Hypothalamus (tissue), 51 donors: ENCODE measurements around the gene IKZF2.

Experiments
- DNase-seq, 51 donors: peaks; one replicate each; lab custom pipeline; 2025; lab: John Stamatoyannopoulos, UW

Gene IKZF2

DNA sequence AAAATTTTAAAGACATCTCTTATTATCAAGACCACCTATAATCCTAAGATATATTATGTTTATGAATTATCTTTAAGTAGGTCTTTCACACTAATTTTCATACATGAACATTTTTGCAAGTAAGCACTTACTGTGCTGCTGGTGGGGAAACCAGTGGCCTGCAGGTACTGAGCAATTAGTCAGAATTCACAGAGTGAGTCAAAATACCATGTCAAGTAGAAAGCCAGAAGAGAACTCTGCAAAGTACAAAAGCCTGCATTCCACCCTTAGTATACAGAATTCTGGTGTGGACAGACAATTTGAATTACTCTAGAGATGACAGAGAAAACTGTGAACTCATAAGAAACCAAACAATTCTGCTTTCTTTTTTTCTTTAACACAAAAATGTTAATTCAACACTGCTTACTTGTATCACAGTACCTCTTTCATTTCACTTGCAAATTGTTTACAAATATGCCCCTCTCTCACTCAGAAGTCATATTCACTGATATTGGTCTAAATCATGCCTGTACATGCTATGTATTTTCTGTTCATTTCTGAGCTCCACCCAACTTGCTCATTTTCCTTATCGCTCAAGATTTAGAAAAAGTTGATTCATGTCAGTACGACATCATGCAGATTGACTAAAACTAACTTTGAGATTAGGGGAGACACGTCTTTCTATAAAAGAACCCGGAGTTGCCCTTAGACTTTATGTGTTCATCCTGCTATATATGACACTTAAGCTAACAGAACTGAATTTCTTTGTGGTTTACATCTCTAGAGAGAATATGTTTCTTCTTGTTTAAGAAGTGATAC lies 182.9 kb downstream of the IKZF2 start:
- DNase-seq, result no peak

DNA sequence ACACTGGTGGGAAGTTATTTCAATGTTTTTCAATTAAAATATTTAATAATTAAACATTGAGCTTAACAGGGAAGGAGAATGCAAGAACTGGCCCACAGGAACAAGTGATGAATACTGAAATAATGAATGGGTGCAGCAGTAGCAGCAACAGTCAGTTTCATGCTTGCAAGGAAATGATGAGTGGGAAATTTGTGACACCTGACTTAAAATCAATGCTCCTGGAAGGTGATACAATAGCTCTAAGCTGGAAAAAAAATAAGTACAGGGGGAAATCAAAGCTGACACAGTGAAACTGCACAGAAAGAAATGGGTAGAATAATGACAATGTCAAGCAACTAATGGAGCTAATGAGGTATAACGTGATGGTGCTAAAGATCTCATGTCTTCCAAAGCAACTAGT lies 184.5 kb downstream of the IKZF2 start:
- DNase-seq, result no peak

DNA sequence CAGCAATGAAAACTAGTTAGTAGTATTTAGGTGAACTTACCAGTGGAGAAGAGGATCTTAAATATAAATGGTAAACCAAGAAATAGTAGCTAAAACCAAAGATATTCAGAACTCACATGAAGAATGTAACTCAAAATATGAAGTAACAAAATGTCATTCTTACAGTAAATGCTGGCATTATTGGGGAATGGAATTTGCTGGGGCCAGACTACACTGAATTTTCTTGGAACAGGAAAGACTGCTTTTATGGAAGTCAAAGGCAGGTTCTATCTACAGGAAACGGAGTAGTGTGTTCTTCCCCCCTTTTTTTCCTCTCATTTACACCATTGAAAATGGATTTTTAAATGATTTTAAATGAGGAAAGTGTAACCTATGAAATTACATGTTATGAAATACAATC lies 188.7 kb downstream of the IKZF2 start:
- no peak for DNase-seq

DNA sequence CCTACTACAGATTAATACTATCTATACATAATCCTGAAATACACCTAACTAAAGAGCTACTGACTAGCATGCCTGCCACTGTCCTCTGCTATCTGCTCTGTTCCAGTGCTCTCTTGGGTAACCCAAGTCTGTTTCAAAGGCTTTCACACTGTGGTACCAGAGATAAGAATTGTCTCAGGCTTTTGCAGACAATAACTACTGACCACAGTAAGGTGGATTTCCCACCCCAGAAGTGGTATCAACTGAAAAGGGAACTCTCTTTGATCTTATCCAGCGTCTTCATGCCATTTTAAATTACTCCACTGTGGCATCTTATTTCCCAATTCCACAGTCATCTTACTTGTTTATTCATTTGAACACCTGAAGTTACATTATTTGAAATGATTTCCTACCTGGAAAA lies 190.2 kb downstream of the IKZF2 start:
- no peak for DNase-seq

DNA sequence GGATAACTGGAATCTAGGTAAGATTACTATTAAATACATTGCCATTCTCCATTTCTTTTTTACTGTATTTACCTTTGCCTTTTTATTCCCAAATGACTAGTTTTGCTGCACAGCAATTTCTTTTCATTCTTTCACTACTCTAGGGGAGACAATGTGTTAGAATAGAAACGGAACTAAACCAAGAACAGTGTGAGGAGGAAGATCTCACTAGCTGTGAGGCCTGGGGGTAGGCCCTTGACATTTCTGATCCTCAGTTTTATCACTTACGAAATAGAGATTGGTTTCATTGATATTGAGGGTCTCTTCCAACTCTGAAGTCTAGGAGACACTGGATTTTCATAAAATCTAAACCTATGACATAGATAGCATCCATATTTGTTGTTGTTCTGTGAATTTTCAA lies 191.1 kb downstream of the IKZF2 start:
- no peak for DNase-seq

DNA sequence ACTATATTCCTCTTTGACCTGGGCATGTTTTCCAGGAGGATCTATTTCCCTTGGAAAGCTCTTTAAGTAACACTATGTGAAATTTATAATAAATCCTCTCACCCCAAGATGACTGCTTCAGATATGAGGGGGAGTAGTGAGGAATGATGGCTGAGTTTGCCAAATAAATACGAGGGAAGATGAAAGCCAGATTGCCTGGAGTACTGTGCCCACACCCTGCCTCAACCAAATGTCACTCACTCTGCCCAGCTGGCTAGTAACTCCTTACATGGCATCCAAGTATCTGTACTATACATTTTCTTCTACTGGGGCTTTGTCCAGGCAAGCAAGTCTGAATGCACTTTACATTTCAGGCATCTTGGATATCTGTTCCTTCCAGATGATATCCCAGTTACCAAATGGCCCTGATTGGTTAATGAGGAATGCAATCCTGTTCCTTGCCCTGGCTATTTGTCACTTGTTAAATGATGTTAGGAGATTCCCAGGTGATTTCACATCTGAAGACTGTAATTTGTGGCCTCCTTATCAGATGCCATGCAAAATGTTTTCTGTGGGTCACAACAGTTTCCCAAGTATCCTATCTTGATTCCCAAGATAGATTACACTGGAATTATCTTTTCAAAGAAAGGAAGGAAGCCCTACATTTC lies 191.8 kb downstream of the IKZF2 start:
- DNase-seq, result no peak

DNA sequence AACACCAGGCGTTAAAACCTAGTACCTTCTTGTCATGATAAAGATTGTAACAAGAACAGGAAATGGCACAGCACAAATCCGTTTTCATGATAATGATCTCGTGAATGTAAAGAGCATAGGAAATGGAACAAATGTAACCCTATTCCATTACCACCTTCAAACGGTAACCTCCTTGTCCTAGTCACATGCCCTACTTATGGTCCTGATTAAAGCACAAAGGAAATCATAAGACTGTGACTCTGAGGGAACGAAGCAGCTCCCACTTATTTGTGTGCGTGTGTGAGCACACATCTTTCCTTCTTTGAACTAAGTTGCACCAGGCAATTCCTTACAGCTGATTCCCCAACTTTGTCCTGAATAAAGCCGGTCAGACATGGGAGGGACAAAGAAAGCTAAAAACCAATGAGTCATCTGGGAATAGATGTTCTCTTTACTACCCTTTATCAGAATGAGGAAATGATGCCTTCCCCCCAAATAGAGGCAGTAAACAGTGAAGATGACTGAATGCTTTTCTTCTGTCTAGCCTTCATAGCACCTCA lies 192.6 kb downstream of the IKZF2 start:
- no peak for DNase-seq

DNA sequence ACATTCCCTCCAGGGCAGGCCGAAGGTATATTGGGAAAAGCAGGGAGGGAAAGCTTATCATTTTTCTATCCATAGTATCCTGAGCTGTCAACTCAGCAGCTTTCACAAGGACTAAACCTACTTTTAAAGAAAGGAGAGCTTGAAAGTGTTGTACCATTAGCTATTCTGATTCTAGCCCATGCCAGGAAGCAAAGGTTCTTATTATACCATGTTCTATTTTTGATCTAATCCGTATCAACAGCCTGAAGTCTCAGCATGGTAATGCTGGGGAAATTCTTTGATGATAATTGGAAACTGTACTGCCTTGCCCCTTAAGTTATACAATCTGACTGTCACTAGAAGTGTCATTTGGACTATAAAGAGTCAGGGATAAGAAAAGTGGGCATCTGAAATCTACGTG lies 193.3 kb downstream of the IKZF2 start:
- no peak for DNase-seq

DNA sequence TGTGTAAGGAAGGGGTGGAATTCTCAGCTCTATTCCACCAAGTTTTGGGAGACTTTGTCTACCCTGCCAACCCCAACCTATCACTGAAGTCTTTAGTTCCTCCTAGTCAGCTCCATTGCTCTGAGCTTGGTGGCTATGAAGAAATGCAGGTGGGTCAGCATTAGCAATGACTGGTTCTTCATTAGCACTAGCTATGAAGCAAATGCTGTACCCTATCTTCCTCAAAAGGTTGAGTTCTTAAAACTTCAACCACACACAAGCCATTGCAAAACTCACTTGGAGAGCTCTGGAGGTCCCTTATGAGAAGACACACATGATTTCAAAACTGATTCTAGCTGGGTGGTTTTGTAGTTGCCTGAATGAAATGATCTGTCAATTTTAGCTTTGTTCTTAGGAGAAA lies 193.8 kb downstream of the IKZF2 start:
- DNase-seq, result no peak

DNA sequence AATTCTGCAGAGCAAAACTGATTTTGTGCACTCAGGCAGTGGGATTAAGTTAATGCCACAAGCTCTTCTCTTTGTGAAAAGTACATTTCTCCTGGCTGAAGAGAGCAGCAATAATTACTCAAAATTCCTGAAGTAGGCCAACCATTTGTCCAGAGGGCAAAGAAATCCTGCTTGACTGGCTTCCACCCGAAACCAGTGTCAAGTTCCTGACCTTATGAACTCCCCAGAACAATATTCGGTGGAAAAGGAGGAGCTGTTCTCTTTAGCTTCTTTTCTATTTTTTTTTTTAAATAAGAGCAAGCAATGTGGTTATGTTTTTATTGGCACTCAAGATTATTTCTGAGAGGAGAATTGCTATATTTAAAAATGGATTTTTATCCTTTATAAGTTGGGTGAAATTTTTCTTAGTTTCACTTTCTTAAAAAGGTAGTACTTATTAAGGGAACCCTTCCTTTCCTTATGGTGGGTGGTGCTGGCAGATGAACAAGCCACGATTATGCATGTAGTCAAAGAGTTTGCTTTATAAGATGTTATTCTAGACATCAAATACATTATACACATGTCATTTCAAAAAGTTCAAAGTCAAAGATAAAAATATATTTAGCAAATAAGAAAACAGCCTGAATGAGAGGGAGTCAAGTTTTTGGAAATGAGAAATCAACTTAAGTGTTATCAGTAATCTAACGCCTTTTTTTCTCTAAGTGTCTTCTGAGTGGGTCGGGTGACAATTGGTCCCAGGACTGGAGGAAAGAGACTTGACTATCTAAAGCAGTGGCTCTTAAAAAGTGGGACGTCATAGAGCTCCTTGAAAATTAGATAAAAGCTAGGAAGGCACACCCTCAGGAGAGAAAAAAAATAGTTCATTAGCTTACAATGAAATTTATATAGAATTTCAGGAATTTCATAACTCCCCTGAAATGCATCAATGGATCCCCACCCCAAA lies 194.5 kb downstream of the IKZF2 start:
- no peak for DNase-seq

DNA sequence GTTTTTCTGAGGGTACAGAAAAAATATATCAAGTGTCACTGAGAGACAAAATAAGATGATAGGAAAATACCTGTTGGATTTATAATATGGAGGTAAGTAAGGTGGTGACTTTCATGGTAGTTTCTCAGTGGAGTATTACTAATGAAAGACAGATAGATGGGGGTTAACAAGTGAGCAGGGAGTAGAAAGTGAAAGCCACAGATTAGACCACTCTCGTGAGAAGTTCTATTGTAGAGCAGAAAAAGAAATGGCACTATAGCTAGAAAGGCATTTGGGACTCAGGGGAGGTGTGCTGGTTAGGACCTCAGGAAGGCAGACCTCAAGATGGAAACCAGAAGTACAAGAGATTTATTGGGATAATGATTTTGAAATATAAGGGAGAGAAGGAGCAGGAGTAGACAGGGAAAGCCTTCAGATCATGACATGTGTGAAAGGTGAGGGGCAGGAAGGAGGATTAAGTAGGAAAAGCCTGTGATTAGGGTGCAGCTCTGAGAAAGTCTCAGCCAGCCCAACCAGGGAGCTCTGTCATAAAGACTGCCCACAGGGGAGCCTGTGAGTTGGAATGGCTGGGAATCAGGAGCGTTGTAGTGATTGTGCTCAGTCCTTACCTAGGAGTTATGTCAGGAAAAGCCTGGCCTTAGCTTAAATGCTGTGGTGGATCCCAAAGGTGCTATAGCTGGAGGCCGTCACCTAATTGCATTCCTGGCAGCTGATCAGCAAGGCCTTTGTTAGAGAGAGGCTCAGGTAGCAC lies 198.1 kb downstream of the IKZF2 start:
- DNase-seq, result no peak

DNA sequence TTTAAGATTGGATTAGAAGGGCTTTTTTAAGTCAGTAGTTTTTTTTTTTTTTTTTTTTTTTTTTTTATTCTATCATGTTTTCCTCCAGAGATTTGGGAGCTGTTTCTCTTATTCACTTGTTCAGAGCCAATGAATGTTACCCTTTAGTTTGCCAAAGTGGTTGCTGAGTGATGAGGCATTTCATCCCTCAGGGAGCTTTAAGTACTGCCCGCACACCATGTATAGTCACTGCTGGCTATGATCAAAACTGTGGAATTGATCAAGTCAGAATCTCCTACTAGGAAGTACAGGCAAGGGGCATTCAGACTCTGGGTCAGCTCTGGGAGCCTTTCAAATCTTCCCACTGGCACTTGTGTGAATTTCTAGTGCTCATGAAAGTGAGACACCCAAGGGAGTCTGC lies 201.6 kb downstream of the IKZF2 start:
- no peak for DNase-seq
